Erythroblast (primary cell): Measurements from ENCODE around the gene ENDOU.

Source experiments
- GATA1 ChIP-seq: IDR thresholded peaks from 2 replicates; pipeline ENCODE4 v1.6.1; 2011; ENCODE audit warnings: low read depth, mild to moderate bottlenecking, control low read depth, low read length, moderate library complexity
- POLR2A ChIP-seq: IDR thresholded peaks from 2 replicates; pipeline ENCODE4 v1.6.1; 2011; ENCODE audit warnings: mild to moderate bottlenecking, low read length

GRCh38 chr12:47718531-47718930 is 6.8 kb downstream of the ENDOU start:
- TF ChIP-seq POLR2A, result no peak
- TF ChIP-seq GATA1, result no peak
